ENCODE results near the gene RMP24.
"Not testable (repeated sequence)": the region's sequence is repeated elsewhere in the genome, so short reads cannot be mapped to it uniquely, and the experiment has no call there.

Gene RMP24

DNA sequence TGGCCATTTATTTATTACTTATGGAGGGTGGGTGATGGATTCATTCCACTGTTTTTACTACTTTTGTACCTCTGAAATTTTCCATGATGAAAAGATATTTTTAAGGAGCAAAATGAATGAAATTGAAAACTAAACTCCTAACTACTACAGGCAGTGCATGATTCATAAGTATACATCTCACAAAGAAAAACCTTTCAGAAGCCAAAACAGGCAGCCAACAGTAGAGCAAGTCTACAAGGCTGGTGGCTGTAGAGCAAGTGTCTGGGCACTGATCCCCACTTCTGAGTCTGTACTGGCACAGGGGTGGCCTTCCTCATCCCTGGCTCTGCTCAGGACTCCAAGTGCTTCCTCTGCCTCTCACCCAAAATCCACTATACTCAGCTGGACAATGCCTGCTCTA, 8.2 kb upstream of the RMP24 start:
- Histone ChIP-seq H3K9me3 (replicated peaks; ENCODE audit: control insufficient read depth, low read depth, low read length) (no peaks in the 10 kb centered on the region), H3K27me3 (ENCODE audit: control insufficient read depth, insufficient read depth, low read length) (no peaks in the 10 kb centered on the region), H3K4me1 (ENCODE audit: control insufficient read depth, insufficient read depth, low read length) (no peaks in the 10 kb centered on the region), H3K27ac (ENCODE audit: low read length) (no peak overlapping the region), H3K4me3 (ENCODE audit: low read length) (no peak overlapping the region), H3K36me3 (ENCODE audit: control insufficient read depth, insufficient read depth, low read length) (no peaks in the 10 kb centered on the region)
- no peak for DNase-seq

DNA sequence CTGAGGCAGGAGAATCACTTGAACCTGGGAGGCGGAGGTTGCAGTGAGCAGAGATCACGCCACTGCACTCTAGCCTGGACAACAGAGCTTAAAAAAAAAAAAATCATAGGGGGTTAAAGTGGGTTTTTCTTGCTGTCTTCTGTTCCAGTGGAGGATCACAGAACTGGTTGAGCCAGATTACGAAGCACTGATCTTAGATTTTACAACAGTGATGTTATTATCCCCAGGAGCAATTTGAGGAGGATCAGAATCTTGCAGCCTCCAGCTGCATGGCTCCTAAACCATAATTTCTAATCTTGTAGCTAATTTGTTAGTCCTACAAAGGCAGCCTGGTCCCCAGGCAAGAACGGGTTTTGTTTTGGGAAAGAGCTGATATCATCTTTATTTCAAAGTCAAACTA, 4.6 kb upstream of the RMP24 start:
- not testable (repeated sequence) for H3K4me3 ChIP-seq (ENCODE audit: low read length); H3K27me3 ChIP-seq (ENCODE audit: control insufficient read depth, insufficient read depth, low read length); DNase-seq; H3K27ac ChIP-seq (ENCODE audit: low read length); H3K36me3 ChIP-seq (ENCODE audit: control insufficient read depth, insufficient read depth, low read length); H3K4me1 ChIP-seq (ENCODE audit: control insufficient read depth, insufficient read depth, low read length); H3K9me3 ChIP-seq (replicated peaks; ENCODE audit: control insufficient read depth, low read depth, low read length)
- 72% methylated on average over 3 of the region's 4 CpGs for WGBS (ENCODE audit: insufficient coverage)

DNA sequence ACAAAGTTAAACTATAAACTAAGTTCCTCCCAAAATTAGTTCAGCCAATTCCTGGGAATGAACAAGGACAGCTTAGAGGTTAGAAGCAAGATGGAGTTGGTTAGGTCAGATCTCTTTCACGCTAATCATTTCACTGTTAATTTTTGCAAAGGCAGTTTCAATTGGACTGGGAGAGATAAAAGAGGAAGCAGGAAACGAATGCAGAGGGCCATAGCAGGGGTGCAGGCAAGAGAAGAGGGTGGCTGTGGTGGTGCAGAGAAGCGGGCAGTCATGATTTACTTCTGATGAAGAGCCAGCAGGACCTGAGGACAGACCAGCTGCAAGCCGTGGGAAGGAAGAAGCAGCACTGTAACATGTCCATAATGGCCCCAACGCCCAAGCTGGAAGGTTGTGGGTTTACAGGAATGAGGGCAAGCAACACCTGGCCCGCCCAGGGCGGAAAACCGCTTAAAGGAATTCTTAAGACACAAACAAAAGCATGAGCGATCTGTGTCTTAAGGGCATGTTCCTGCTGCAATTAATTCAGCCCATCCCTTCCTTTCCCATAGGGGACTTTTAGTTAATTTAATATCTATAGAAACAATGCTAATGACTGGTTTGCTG, 4.1 kb upstream of the RMP24 start:
- 57% methylated on average over 4 of the region's 9 CpGs for WGBS (ENCODE audit: insufficient coverage)
- Histone ChIP-seq H3K27ac (ENCODE audit: low read length) (no peak overlapping the region), H3K9me3 (replicated peaks; ENCODE audit: control insufficient read depth, low read depth, low read length) (no peaks in the 10 kb centered on the region), H3K4me1 (ENCODE audit: control insufficient read depth, insufficient read depth, low read length) (peaks cover 3% of the 10 kb centered on the region), H3K4me3 (ENCODE audit: low read length) (no peak overlapping the region), H3K27me3 (ENCODE audit: control insufficient read depth, insufficient read depth, low read length) (no peaks in the 10 kb centered on the region), H3K36me3 (ENCODE audit: control insufficient read depth, insufficient read depth, low read length) (no peaks in the 10 kb centered on the region)
- no peak for DNase-seq

DNA sequence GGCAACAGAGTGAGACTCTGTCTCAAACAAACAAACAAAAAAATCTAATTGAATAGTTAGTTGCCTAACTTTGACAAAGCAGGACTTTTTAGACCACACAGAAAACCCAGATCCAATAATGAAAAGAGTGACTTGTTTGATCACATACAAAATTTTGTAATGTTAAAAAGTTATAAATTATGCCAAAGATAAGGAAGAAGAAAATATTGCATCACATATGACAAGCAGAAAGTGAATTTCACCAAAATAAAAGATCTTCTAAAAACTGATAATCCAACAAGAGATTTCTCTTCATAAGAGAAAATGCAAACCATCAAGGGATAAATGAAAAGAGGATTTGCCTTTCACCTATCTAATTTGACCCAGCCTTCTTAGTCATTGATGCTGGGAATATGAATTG, 2.8 kb upstream of the RMP24 start:
- DNase-seq = no peak
- no peak overlapping the region for H3K27ac ChIP-seq (ENCODE audit: low read length)
- H3K4me1 ChIP-seq (ENCODE audit: control insufficient read depth, insufficient read depth, low read length) = peaks cover 9% of the 10 kb centered on the region
- no peaks in the 10 kb centered on the region for H3K27me3 ChIP-seq (ENCODE audit: control insufficient read depth, insufficient read depth, low read length)
- no peak overlapping the region for H3K4me3 ChIP-seq (ENCODE audit: low read length)
- H3K9me3 ChIP-seq (replicated peaks; ENCODE audit: control insufficient read depth, low read depth, low read length) = no peaks in the 10 kb centered on the region
- peaks cover 3% of the 10 kb centered on the region for H3K36me3 ChIP-seq (ENCODE audit: control insufficient read depth, insufficient read depth, low read length)

DNA sequence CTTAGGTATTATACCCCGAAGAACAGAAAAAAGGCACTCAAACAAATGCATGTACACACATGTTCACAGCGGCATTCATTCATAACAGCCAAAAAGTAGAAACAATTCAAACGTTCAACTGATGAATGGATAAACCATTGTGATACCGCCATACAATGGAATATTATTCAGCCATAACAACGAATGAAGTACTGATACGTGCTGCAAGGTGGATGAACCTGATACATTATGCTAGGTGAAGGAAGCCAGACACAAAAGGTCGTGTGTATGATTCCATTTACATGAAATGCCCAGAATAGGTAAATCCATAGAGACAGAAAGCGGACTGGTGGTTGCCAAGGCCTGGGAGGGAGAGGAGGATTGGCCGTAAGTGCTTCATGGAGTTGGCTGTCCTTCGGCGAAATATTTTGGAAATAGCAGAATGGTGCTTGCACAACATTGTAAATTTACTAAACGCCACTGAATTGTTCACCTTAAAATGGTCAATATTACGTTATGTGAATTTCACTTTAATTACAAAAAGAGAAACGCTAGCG, 750 bp upstream of the RMP24 start:
- H3K27me3 ChIP-seq (ENCODE audit: control insufficient read depth, insufficient read depth, low read length) = no peaks in the 10 kb centered on the region
- no peaks in the 10 kb centered on the region for H3K9me3 ChIP-seq (replicated peaks; ENCODE audit: control insufficient read depth, low read depth, low read length)
- WGBS (ENCODE audit: insufficient coverage) = 17% methylated on average over 6 of the region's 15 CpGs
- DNase-seq = no peak
- H3K27ac ChIP-seq (ENCODE audit: low read length) = peak overlapping the region; percentile 92
- H3K4me3 ChIP-seq (ENCODE audit: low read length) = peak overlapping the region; percentile 98
- H3K36me3 ChIP-seq (ENCODE audit: control insufficient read depth, insufficient read depth, low read length) = peaks cover 16% of the 10 kb centered on the region
- peaks cover 9% of the 10 kb centered on the region for H3K4me1 ChIP-seq (ENCODE audit: control insufficient read depth, insufficient read depth, low read length)

DNA sequence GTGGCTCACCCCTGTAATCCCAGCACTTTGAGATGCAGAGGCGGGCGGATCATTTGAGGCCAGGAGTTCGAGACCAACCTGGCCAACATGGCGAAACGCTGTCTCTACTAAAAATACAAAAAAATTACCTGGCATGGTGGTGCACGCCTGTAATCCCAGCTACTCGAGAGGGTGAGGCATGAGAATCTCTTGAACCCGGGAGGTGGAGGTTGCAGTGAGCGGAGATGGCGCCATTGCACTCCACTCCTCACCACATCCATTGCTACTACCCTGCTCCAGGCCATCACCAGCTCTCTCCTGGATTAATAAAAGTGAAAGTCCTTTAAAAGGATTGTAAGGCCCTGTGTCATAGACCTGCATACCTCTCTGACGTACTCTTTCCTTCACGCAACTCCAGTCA, 1.2 kb downstream of the RMP24 start:
- H3K36me3 ChIP-seq (ENCODE audit: control insufficient read depth, insufficient read depth, low read length) = peaks cover 26% of the 10 kb centered on the region
- 100% methylated on average over 3 of the region's 12 CpGs for WGBS (ENCODE audit: insufficient coverage)
- peaks cover 9% of the 10 kb centered on the region for H3K4me1 ChIP-seq (ENCODE audit: control insufficient read depth, insufficient read depth, low read length)
- no peak for DNase-seq
- H3K27ac ChIP-seq (ENCODE audit: low read length) = no peak overlapping the region
- no peaks in the 10 kb centered on the region for H3K27me3 ChIP-seq (ENCODE audit: control insufficient read depth, insufficient read depth, low read length)
- H3K4me3 ChIP-seq (ENCODE audit: low read length) = no peak overlapping the region
- no peaks in the 10 kb centered on the region for H3K9me3 ChIP-seq (replicated peaks; ENCODE audit: control insufficient read depth, low read depth, low read length)

DNA sequence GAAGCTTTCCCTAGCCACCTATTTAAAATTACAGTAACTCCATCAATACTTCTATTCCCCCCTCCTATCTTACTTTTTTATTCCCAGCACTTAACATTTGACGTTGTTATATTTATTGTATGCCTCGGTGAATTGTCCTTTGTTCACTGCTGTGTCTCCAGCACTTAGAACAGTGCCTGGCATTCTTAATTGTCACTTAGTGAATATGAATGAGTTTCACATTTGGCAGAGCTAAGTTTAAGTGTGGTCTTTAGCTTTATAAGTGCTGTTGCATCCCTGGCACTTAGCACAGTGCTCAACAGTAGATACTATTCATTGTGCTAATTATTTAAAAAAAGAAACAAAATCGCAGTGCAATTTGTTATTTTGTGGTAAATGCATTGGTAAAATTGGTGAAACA, 1.7 kb downstream of the RMP24 start:
- H3K4me1 ChIP-seq (ENCODE audit: control insufficient read depth, insufficient read depth, low read length) = peaks cover 9% of the 10 kb centered on the region
- no peak for DNase-seq
- WGBS (ENCODE audit: insufficient coverage) = no CpG with 5 or more reads among the region's 3 CpGs
- no peaks in the 10 kb centered on the region for H3K27me3 ChIP-seq (ENCODE audit: control insufficient read depth, insufficient read depth, low read length)
- no peaks in the 10 kb centered on the region for H3K9me3 ChIP-seq (replicated peaks; ENCODE audit: control insufficient read depth, low read depth, low read length)
- no peak overlapping the region for H3K27ac ChIP-seq (ENCODE audit: low read length)
- H3K36me3 ChIP-seq (ENCODE audit: control insufficient read depth, insufficient read depth, low read length) = peaks cover 26% of the 10 kb centered on the region
- H3K4me3 ChIP-seq (ENCODE audit: low read length) = no peak overlapping the region

DNA sequence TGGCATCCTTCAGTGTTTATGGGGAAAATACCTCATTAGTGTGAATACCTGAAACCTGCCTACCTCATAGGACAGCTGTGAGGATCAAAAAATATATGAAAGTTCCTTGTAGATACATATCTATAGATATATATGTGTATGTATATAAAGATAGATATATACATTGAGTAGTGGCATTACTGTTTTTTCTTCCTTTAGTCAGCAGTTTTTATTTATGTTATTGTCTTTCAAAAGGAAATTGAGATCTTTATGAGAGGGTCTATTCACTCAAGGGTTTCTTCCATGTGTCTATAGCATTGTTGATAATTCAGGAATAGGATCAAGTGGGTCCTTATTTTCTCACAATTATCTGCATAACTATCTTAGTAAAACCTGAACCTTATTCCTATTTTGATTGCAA, 6.6 kb downstream of the RMP24 start:
- DNase-seq = no peak
- Histone ChIP-seq H3K36me3 (ENCODE audit: control insufficient read depth, insufficient read depth, low read length) (peaks cover 36% of the 10 kb centered on the region), H3K4me1 (ENCODE audit: control insufficient read depth, insufficient read depth, low read length) (no peaks in the 10 kb centered on the region), H3K9me3 (replicated peaks; ENCODE audit: control insufficient read depth, low read depth, low read length) (no peaks in the 10 kb centered on the region), H3K4me3 (ENCODE audit: low read length) (no peak overlapping the region), H3K27ac (ENCODE audit: low read length) (no peak overlapping the region), H3K27me3 (ENCODE audit: control insufficient read depth, insufficient read depth, low read length) (no peaks in the 10 kb centered on the region)

DNA sequence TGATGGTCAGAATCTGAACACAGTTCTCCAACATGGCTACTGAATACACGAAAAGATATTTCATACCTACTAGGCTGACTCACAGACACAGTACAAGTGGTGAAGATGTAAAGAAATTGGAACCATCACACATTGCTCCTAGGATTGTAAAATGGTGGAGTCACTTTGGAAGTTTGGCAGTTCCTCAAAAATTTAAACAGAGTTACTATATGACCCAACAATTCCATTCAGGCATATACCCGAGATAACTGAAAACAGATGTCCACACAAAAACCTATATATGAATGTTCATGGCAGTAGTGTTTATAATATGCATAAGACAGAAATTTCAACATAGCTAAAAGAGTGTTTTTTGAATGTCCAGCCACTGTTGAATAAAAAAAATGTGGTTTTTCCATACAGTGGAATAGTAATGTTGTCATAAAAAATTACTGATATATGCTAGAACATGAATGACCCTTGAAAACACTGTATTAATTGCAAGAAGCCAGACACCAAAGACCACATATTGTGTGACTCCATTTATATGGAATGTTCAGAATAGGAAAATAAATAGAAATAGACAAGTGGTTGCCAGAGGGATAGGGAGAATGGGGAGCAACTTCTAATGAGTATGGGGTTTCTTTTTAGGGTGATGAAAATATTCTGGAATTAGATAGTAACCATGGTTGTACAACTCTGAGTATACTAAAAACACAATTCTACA, 10.1 kb downstream of the RMP24 start:
- H3K4me3 ChIP-seq (ENCODE audit: low read length) = no peak overlapping the region
- no peaks in the 10 kb centered on the region for H3K27me3 ChIP-seq (ENCODE audit: control insufficient read depth, insufficient read depth, low read length)
- no peak for DNase-seq
- H3K9me3 ChIP-seq (replicated peaks; ENCODE audit: control insufficient read depth, low read depth, low read length) = no peaks in the 10 kb centered on the region
- WGBS (ENCODE audit: insufficient coverage) = no CpG with 5 or more reads among the region's 2 CpGs
- no peak overlapping the region for H3K27ac ChIP-seq (ENCODE audit: low read length)
- H3K4me1 ChIP-seq (ENCODE audit: control insufficient read depth, insufficient read depth, low read length) = no peaks in the 10 kb centered on the region
- peaks cover 20% of the 10 kb centered on the region for H3K36me3 ChIP-seq (ENCODE audit: control insufficient read depth, insufficient read depth, low read length)

DNA sequence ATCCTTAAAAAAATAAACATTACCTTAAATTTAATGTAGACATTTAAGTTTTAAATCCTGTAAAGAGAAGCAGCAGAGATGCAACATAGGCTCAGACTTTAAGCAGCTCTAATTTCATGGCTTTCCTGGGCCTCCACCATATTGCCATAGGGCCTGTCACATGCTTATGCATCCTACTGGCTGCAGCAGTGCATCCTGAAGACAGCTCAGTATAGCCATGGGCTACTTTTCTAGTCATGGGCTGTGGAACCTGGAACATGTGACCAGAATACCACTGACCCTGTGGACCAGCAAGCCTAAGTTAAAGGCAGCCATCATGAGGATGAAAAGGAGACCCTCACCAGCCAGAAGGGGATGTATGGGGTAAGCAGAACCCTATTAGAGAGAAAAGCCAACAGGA, 10.7 kb downstream of the RMP24 start:
- no peak for DNase-seq
- H3K27me3 ChIP-seq (ENCODE audit: control insufficient read depth, insufficient read depth, low read length) = no peaks in the 10 kb centered on the region
- H3K4me3 ChIP-seq (ENCODE audit: low read length) = no peak overlapping the region
- H3K9me3 ChIP-seq (replicated peaks; ENCODE audit: control insufficient read depth, low read depth, low read length) = no peaks in the 10 kb centered on the region
- no peaks in the 10 kb centered on the region for H3K4me1 ChIP-seq (ENCODE audit: control insufficient read depth, insufficient read depth, low read length)
- H3K36me3 ChIP-seq (ENCODE audit: control insufficient read depth, insufficient read depth, low read length) = peaks cover 14% of the 10 kb centered on the region
- H3K27ac ChIP-seq (ENCODE audit: low read length) = no peak overlapping the region

DNA sequence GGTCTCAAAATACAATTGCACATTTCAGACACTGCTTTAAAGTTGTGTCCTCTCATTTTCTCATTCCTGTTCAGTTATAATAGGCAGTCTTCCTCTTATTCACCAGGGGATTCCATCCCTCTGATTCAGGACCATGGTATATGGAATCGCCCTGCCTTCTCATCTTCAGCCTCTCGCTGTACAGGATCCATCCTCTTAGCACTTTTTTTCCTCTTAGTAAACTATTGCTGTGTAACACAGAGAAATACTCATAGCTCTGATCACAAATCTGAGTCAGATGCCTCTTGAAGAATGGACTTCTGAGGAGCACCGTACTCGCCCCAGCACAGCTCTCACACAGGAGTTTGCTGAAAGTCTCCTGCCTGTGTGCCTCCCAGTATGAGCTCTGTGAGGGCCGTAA, 11.3 kb downstream of the RMP24 start:
- Histone ChIP-seq H3K9me3 (replicated peaks; ENCODE audit: control insufficient read depth, low read depth, low read length) (no peaks in the 10 kb centered on the region), H3K36me3 (ENCODE audit: control insufficient read depth, insufficient read depth, low read length) (peaks cover 13% of the 10 kb centered on the region), H3K27me3 (ENCODE audit: control insufficient read depth, insufficient read depth, low read length) (no peaks in the 10 kb centered on the region), H3K4me3 (ENCODE audit: low read length) (no peak overlapping the region), H3K27ac (ENCODE audit: low read length) (no peak overlapping the region), H3K4me1 (ENCODE audit: control insufficient read depth, insufficient read depth, low read length) (no peaks in the 10 kb centered on the region)
- WGBS (ENCODE audit: insufficient coverage) = 100% methylated on average over 2 of the region's 5 CpGs
- DNase-seq = no peak
